Medulla oblongata (tissue), 1 donor: ENCODE measurements around the gene ATP9A.

Source experiments
- DNase-seq: peaks from one replicate; pipeline ENCODE4 v3.0.0-alpha.2; 2015; ENCODE audit errors: extremely low spot score

ATP9A gene

GRCh38 chr20:51602131-51602530 is 166.1 kb downstream of the ATP9A start:
- no peak for DNase-seq

GRCh38 chr20:51600950-51601349 is 167.2 kb downstream of the ATP9A start:
- DNase-seq = no peak

DNA sequence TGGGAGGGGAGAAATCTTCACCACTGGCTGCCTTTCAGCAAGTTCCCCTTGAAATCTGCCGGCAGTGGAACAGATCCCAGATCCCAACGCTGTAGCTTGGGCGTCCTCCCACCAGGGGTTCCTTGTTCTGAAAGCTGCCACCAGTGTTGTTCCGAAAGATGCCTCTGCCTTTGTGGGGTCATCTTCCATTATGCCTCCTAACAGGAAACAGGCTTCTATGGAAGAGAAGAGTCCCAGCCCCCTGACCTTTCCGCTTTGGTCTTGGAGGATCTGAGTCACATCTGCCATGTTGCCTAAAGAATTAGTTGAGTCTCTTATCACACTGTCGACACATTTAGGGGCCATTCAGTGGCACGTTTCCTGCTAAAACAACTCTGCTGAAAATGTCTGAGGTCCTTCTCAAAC is 168.2 kb downstream of the ATP9A start:
- DNase-seq = no peak

DNA sequence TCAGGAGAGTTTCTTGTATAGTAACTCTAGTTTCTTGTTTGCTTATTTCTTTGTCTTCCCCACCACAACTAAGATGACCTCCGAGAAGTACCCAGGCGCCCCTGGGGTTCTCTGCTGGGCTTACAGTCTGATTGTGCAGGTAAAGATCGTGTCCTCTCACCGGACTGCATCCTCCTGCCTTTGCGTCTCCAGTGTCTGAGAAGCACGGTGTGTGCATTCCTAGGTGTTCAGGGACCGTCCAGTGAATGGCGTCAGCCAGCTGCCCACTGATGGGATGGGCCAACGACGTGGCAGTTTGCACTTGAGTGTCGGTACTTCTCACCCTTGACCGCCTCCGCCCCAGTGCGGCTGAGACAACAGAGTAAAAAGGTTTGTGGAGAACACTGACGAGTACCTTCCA is 169.6 kb downstream of the ATP9A start:
- DNase-seq = no peak

GRCh38 chr20:51597389-51598231 is 170.6 kb downstream of the ATP9A start:
- DNase-seq = no peak

GRCh38 chr20:51596668-51597388 is 171.4 kb downstream of the ATP9A start:
- DNase-seq = no peak

DNA sequence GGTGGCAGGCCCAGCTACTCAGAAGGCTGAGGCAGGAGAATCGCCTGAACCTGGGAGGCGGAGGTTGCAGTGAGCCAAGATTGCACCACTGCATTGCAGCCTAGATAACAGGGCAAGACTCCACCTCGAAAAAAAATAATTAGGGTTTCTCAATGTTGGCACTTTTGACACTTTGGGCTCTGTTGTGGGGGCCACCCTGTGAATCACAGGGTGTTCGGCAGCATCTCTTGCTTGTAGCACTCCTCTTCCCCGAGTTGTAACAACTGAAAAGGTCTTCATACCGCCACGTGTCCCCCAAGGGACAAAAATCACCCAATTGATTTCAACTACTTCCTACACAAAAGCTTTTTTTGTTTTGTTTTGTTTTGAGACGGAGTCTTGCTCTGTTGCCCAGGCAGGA is 172.4 kb downstream of the ATP9A start:
- DNase-seq = no peak

- DNase-seq = peak; percentile 96
Measured at GRCh38 chr20:51595058-51595532, 173.1 kb downstream of the ATP9A start.

DNA sequence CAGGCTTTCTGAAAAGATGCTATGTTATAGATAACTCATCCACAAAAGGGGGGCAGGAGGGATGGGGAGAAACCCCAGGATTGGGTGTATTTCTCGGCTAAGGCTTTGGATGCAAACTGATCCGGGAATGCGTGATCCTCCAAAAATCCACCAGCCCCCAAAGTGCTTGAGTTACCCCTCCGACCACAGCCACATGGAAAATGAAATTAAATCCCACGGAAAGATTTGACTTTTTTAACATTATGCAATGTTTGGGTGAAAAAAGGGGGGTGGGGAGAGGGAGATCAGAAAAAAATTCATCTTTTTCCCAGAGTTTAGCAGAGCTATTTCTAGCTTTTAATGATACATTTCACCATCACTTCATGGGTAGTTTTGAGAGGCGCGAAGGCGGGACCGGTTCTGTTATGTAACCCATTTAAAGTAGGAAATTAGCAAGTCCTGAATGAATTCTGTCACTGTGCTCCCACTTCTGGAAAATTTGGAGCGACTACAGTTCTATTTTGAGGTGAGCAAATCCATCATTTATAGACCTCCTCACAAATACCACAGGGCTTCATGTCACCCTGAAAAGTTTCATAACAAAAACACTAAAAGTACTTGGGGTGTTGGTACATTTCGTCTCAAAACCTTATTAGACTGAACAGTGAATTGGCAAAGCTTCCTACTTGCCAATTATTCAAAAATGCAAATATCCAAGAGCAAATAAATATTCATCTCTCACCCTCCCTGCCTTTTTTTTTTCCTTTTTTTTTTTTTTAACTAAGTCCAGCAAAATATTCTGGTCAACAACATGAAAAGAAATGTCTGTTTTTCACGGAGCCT is 173.7 kb downstream of the ATP9A start:
- DNase-seq = peak; percentile 41

GRCh38 chr20:51593584-51593983 is 174.6 kb downstream of the ATP9A start:
- no peak for DNase-seq

- no peak for DNase-seq
Measured at GRCh38 chr20:51592564-51592963, 175.6 kb downstream of the ATP9A start.

GRCh38 chr20:51591871-51592270 is 176.3 kb downstream of the ATP9A start:
- DNase-seq = no peak

- no peak for DNase-seq
Measured at GRCh38 chr20:51588762-51589161, 179.4 kb downstream of the ATP9A start.

DNA sequence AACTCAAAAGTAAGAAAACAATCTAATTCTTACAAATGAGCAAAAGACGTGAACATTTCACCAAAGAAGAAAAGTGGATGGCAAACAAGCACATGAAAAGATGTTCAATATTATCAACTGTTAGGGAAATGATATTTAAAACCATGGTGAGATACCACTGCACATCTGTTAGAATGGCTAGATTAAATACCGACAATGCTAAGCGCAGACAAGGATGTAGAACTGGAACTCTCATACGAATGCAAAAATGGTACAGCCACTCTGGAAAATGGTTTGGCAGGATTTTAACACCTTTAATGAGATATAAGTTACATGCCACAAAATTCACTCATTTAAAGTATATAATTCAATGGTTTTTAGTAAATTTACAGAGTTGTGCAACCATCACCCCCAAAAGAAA is 181.0 kb downstream of the ATP9A start:
- no peak for DNase-seq

GRCh38 chr20:51586005-51586440 is 182.2 kb downstream of the ATP9A start:
- DNase-seq = no peak

- no peak for DNase-seq
Measured at GRCh38 chr20:51585148-51585547, 183.0 kb downstream of the ATP9A start.

DNA sequence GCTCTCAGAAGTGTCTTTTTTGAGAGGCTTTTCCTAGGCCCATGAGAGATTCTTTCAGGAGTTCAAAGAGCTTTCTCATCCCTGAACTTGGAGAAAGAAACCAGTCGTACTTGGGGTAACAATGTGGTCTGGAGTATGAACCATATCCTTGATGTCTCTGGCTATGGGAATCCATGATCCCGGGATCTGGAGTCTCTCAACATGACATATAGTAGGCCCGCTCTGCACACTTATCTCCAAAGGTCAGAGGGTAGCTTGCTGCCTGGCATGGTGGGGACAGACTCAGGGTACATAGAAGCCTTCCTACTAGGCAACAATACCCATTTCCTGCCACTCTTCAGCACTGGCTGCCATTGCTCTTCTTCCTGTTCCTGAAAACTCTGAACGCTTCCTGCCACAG is 183.5 kb downstream of the ATP9A start:
- DNase-seq = no peak

- DNase-seq = no peak
Measured at GRCh38 chr20:51584116-51584515, 184.1 kb downstream of the ATP9A start.

DNA sequence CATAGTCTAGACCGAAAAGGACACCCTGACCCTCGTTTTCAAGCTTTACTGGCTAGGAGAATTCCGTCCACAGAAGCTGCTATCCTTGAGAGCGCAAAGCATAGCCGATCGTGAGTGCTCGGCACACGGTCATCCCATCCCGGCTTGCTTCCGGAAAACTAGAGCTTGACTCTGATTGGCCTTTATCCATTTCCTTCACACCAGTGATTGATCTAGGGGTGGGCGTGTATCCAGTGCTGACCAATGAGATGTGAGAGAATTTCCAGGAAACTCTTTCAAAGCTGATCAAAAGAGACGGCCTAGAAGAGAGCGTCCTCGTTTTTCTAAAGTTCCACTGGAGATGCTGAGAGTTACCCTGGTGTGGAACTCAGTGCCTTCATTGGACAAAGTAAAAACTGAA is 184.7 kb downstream of the ATP9A start:
- no peak for DNase-seq

GRCh38 chr20:51583073-51583472 is 185.1 kb downstream of the ATP9A start:
- DNase-seq = no peak

DNA sequence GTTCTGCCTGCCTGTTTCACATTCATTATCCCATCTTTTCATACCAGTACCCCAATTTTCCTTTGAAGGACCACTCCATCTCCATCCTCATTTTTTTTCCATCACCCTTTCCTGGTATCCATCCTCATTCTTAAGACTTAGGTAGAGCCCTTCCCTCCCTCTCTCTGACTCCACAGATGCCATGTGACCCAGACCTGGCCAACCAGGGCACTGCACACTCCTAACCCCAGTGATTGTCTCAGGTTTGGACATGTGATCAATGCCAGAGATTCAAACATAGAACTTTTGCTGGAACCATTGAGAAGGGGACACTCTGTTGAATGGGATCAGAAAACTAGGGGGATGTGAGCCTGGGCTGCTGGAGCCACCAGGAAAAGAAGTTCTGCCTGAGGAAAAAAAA is 186.6 kb downstream of the ATP9A start:
- DNase-seq = no peak

DNA sequence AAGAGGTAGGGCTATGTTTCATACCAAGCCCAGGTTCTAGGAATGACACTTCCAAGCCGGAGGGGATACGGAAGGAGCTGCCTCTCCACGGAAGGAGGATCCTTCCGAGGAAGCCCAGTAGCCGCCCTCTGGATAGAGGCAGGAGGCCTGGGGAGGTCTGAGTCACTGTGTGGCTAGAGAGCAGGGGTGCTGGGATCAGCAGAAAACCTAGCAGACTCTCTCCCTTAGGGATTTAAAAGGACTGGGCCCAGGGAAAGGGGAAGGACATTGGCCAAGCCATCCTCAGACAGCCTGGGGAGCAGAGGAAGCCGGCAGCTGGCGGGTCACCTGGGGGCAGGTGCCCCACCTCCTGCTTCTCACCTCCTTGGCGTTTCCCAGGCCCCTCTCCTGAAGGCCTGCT is 189.1 kb downstream of the ATP9A start:
- DNase-seq = no peak
